Mesendoderm (in vitro differentiated cells): ENCODE measurements around the gene C5.

Experiments
- DNase-seq: peaks from one replicate; pipeline ENCODE4 v3.0.0; 2013
- H2AK5ac ChIP-seq: 2 replicates; pipeline ENCODE4 v1.6.1; 2013; ENCODE audit warnings: low read length, inconsistent platforms
- H2BK120ac ChIP-seq: 2 replicates; pipeline ENCODE4 v1.6.1; 2013; ENCODE audit warnings: low read depth, mild to moderate bottlenecking, low read length, moderate library complexity, mixed read lengths
- H2BK15ac ChIP-seq: replicated peaks from 2 replicates; pipeline ENCODE4 v1.6.1; 2013; ENCODE audit warnings: low read depth, mild to moderate bottlenecking, moderate library complexity
- H2BK5ac ChIP-seq: 2 replicates; pipeline ENCODE4 v1.6.1; 2013; ENCODE audit warnings: low read length, inconsistent platforms
- H3K18ac ChIP-seq: 2 replicates; pipeline ENCODE4 v1.6.1; 2013; ENCODE audit warnings: mild to moderate bottlenecking, low read length, mixed read lengths
- H3K23ac ChIP-seq: one replicate; pipeline ENCODE4 v1.6.1; 2013; ENCODE audit warnings: low read length
- H3K27ac ChIP-seq: 2 replicates; pipeline ENCODE4 v1.5.1; 2013; ENCODE audit warnings: low read depth, mild to moderate bottlenecking, inconsistent platforms, low read length, moderate library complexity
- H3K27me3 ChIP-seq: 2 replicates; pipeline ENCODE4 v1.6.1; 2013; ENCODE audit warnings: low read length, control low read depth, mild to moderate bottlenecking, inconsistent platforms; ENCODE audit not compliant: insufficient read depth, poor library complexity
- H3K36me3 ChIP-seq: 2 replicates; pipeline ENCODE4 v1.6.1; 2013; ENCODE audit warnings: low read length, inconsistent platforms; ENCODE audit not compliant: control insufficient read depth, insufficient read depth
- H3K4ac ChIP-seq: one replicate; pipeline ENCODE4 v1.6.1; 2013; ENCODE audit warnings: low read depth, mild to moderate bottlenecking, low read length, moderate library complexity
- H3K4me1 ChIP-seq: 2 replicates; pipeline ENCODE4 v1.6.1; 2013; ENCODE audit warnings: low read depth, low read length, inconsistent platforms; ENCODE audit not compliant: control insufficient read depth
- H3K4me2 ChIP-seq: 2 replicates; pipeline ENCODE4 v1.6.1; 2013; ENCODE audit warnings: low read length
- H3K4me3 ChIP-seq: 2 replicates; pipeline ENCODE4 v1.5.1; 2013; ENCODE audit warnings: mild to moderate bottlenecking, low read length
- H3K56ac ChIP-seq: one replicate; pipeline ENCODE4 v1.6.1; 2013; ENCODE audit warnings: low read length
- H3K79me1 ChIP-seq: 2 replicates; pipeline ENCODE4 v1.6.1; 2013; ENCODE audit warnings: low read length, inconsistent platforms
- H3K79me2 ChIP-seq: 2 replicates; pipeline ENCODE4 v1.6.1; 2013; ENCODE audit warnings: mild to moderate bottlenecking, low read length; ENCODE audit not compliant: control insufficient read depth, insufficient read depth
- H3K9ac ChIP-seq: 2 replicates; pipeline ENCODE4 v1.6.1; 2013; ENCODE audit warnings: low read length, inconsistent platforms
- H4K5ac ChIP-seq: one replicate; pipeline ENCODE4 v1.6.1; 2013; ENCODE audit warnings: low read length
- H4K8ac ChIP-seq: one replicate; pipeline ENCODE4 v1.6.1; 2013; ENCODE audit warnings: low read depth, mild to moderate bottlenecking, control low read depth, low read length, moderate library complexity
- WGBS: extraction: QIAGEN DNeasy Blood & Tissue Kit; methylation state at CpG from one replicate; pipeline ENCODE4 v1.1.7; 2013; ENCODE audit warnings: low lambda C conversion rate, missing lambda C conversion rate; ENCODE audit not compliant: insufficient coverage; ENCODE audit errors: extremely low coverage; 5-methylcytosine and 5-hydroxymethylcytosine counted together

The C5 gene

DNA sequence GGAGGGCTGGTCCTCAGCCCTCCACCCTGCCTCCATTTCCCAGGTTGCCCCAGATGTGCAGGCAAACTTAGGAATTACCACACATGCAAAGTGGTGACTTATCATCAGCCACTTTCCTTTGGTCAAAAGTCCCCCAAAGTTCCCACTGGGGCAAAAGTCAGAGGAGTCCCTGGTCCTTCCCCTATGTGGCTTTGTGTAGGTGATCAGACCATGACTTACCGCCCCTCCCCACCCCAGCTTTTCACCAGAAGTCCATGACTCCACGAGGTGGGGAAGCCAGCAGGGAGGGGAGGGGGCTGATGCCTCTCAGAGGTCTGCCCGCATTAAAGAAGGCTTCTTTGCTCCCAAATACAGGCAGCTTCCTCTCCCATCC lies 129.3 kb downstream of the C5 start:
- H3K79me2 ChIP-seq, result no peaks in the 10 kb centered on the region
- no peak for DNase-seq
- no peak overlapping the region for H2BK120ac ChIP-seq
- no peak overlapping the region for H3K18ac ChIP-seq
- no peak overlapping the region for H2BK5ac ChIP-seq
- no peak overlapping the region for H3K27ac ChIP-seq
- no peak overlapping the region for H4K5ac ChIP-seq
- no peaks in the 10 kb centered on the region for H3K36me3 ChIP-seq
- H3K4me3 ChIP-seq, result no peak overlapping the region
- no peak overlapping the region for H2AK5ac ChIP-seq
- no peaks in the 10 kb centered on the region for H3K79me1 ChIP-seq
- no peaks in the 10 kb centered on the region for H3K27me3 ChIP-seq
- no CpG with 5 or more reads among the region's 3 CpGs for WGBS
- H4K8ac ChIP-seq, result no peak overlapping the region
- H3K4me2 ChIP-seq, result no peak overlapping the region
- H3K56ac ChIP-seq, result no peak overlapping the region
- no peak overlapping the region for H3K9ac ChIP-seq
- no peak overlapping the region for H3K4ac ChIP-seq
- peaks cover 4% of the 10 kb centered on the region for H3K4me1 ChIP-seq
- H3K23ac ChIP-seq, result no peak overlapping the region
- H2BK15ac ChIP-seq, result no peak overlapping the region

DNA sequence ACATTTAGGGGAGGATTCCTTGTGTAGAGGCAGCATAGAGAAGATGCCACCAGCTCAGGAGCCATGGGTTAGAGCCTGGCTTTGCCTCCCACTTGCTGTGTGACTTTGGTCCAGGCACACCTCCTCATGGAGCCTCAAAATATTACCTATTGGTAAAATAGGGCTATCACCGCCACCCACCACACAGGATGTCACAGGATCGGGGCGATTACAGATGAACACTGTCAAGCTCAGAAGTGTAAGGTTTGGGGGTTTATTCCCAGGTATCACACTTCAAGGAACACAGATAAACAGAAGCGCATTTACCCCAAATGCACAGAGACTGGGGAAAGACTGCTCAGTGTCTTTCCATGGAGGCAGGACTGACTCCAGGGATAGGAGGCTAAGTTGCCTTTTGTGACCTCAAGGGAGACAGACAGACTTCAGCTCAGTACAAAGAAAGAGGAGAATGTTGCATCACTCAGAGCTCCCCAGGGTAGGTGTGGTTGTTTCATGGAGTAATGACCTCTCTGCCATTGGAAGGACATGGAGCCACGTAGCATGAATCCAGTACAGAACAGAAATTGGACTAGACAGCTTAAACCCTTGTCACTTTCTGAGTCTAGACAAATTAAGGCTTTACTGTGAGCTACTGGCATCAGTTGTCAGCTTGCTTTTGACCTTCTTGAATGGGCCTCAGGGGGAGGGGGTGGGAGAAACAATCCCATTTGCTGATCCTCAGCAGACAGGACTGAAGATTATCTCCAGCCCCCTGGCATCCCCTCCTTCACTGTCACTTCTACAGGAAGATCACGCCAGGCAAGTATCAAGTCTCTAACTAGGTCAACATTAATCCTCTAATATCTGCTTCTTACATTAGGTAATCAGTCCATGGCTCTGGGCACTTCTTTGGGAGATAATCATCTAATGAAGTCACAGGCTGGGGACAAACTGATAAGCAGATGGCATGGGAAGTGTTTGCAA lies 130.0 kb downstream of the C5 start:
- H4K8ac ChIP-seq, result no peak overlapping the region
- no CpG with 5 or more reads among the region's 6 CpGs for WGBS
- no peak overlapping the region for H3K4me3 ChIP-seq
- H4K5ac ChIP-seq, result no peak overlapping the region
- peak; percentile 46 for DNase-seq
- H3K27me3 ChIP-seq, result no peaks in the 10 kb centered on the region
- no peak overlapping the region for H2BK15ac ChIP-seq
- no peak overlapping the region for H3K18ac ChIP-seq
- no peak overlapping the region for H3K4ac ChIP-seq
- peaks cover 4% of the 10 kb centered on the region for H3K4me1 ChIP-seq
- no peak overlapping the region for H3K4me2 ChIP-seq
- H3K9ac ChIP-seq, result no peak overlapping the region
- H3K56ac ChIP-seq, result peak overlapping the region; percentile 6
- H3K36me3 ChIP-seq, result no peaks in the 10 kb centered on the region
- H2BK120ac ChIP-seq, result no peak overlapping the region
- no peaks in the 10 kb centered on the region for H3K79me1 ChIP-seq
- H2AK5ac ChIP-seq, result no peak overlapping the region
- H3K27ac ChIP-seq, result no peak overlapping the region
- H3K79me2 ChIP-seq, result no peaks in the 10 kb centered on the region
- H3K23ac ChIP-seq, result no peak overlapping the region
- no peak overlapping the region for H2BK5ac ChIP-seq

DNA sequence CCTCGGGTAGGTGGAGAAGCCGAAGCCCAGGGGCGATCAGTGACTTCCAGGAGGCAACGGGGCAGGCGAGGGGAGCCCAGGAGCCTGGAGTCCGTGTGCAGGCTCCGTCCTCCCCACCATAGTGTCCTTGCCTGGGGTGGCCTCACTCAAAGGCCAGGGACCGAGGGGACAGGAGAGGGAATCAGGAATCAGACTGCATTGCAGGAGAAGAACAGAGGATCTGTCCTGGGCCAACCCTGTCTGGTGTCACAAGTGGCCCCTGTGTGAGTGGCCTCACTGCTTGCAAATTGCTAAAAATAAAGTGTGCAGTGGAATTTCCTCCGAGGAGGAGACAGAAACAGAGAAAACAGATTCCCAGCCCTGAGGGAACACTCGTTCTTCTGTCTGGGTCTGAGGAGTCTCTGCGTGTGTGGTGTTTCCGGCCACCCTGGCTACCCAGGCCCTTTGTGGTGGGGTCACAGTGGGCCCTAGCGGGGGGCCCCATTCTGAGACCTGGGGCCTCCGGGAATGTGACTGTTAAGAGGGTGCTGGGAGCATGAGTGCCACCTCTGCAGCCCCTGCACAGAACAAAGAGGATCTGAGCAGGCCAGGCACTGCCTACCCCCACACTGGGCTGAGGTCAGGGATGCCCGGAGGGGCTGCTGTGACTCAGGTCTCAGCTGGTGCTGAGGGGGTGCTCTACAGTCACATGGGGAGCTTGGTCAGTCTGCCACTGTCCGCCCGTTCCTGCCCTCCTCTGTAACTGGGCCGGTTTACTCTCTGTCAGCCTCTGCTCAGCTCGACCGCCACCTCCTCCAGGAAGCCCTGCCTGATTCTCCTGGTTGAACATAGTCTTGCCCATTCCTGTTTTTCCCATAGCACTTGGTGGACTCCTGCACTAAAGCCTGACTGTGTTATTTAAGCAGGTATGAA lies 130.9 kb downstream of the C5 start:
- WGBS, result no CpG with 5 or more reads among the region's 20 CpGs
- no peak for DNase-seq

DNA sequence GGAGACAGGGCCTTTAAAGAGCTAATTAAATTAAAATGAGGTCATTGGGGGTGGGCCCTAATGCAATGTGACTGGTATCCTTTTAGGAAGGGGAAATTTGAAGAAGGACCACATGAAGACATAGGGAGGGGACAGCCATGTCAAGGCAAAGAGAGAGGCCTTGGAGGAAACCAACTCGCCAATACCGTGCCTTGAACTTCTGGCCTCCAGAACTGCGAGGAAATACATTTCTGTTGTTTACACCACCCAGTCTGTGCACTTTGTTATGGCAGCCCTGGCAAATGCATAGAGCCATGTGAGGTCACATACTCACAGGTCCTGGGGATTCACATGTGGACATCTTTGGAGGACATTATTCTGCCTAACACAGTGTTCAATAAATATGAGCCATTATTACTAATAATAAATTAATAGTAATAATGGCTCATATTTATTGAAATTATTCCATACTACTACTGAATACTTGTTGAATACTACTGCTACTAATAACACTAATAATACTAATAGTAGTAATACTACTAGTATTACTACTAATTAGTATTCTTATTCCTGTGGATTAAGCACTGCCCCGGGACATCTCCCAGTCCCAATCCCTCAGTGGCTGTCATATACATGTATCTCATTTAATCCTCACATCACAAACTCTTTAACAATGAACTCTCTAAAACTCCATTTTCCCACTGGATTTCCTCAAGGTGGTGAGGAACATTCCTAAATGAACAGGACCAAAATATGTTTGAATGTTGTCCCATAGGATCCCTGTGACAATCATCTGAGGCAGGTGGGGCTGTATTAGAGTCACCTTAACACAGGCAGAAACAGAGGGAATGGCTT lies 131.9 kb downstream of the C5 start:
- Histone ChIP-seq H3K79me2 (no peaks in the 10 kb centered on the region), H3K4me1 (peaks cover 4% of the 10 kb centered on the region), H3K36me3 (no peaks in the 10 kb centered on the region), H3K79me1 (no peaks in the 10 kb centered on the region), H3K56ac (no peak overlapping the region), H3K4me2 (no peak overlapping the region), H3K18ac (no peak overlapping the region), H3K4me3 (no peak overlapping the region), H3K27me3 (no peaks in the 10 kb centered on the region), H4K5ac (no peak overlapping the region), H3K4ac (no peak overlapping the region), H2BK15ac (no peak overlapping the region), H2BK5ac (no peak overlapping the region), H3K27ac (no peak overlapping the region), H2BK120ac (no peak overlapping the region), H4K8ac (no peak overlapping the region), H3K23ac (no peak overlapping the region), H2AK5ac (no peak overlapping the region), H3K9ac (no peak overlapping the region)
- no peak for DNase-seq
- WGBS, result no CpG with 5 or more reads among the region's 4 CpGs

More for the DNA sequence above, 130.9 kb downstream of the C5 start:
- Histone ChIP-seq H3K36me3 (no peaks in the 10 kb centered on the region), H4K5ac (no peak overlapping the region), H3K23ac (no peak overlapping the region), H4K8ac (no peak overlapping the region), H2AK5ac (no peak overlapping the region), H3K27me3 (no peaks in the 10 kb centered on the region), H3K18ac (no peak overlapping the region), H2BK120ac (no peak overlapping the region), H2BK15ac (no peak overlapping the region), H3K79me1 (no peaks in the 10 kb centered on the region), H3K4ac (no peak overlapping the region), H3K79me2 (no peaks in the 10 kb centered on the region), H3K56ac (peak overlapping the region; percentile 6), H3K4me1 (peaks cover 4% of the 10 kb centered on the region), H3K4me3 (no peak overlapping the region), H2BK5ac (no peak overlapping the region), H3K4me2 (no peak overlapping the region), H3K9ac (no peak overlapping the region), H3K27ac (no peak overlapping the region)

DNA sequence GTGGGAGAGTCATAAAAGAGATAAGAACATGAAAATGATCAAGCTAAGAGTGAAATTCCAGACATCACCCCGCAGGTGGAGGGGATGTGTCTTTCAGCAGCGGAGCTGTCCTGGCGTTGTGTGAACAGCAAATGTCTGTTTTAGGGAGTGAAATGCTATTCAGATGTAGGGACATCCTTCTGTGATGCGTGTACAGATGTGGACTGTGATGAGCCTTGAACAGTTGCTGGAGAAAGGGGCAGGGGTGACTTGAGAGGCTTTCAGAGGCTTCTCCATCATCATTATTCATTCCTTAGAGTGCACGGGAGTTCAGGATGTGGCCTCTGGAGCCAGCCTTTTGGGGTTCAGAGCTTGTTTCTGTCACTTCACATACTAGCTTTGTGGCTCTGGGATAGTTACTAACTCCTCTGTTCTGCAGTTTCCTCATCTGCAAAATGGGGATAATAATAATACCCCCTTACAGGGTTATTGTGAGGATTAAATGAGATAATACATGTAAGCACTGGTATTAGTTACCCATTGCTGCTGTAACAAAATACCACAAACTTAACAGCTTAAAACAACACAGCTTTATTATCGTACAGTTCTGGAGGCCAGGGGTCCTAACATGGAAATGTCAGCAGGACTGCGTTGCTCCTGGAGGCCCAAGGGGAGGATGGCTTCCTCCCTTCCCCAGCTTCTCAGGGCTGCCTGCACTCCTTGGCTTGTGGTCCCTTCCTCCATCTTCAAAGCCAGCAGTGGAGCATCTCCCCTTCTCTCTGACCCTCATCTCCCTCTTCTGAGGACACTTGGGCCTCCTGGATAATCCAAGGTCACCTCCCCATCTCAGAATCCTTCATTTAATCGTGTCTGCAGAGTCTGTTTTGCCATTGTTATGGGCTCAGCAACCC lies 132.8 kb downstream of the C5 start:
- H2BK15ac ChIP-seq, result no peak overlapping the region
- H4K5ac ChIP-seq, result no peak overlapping the region
- WGBS, result no CpG with 5 or more reads among the region's 8 CpGs
- no peak overlapping the region for H3K9ac ChIP-seq
- H3K4me3 ChIP-seq, result no peak overlapping the region
- DNase-seq, result no peak
- H3K4me2 ChIP-seq, result no peak overlapping the region
- no peak overlapping the region for H4K8ac ChIP-seq
- H3K4me1 ChIP-seq, result peaks cover 4% of the 10 kb centered on the region
- H3K27me3 ChIP-seq, result no peaks in the 10 kb centered on the region
- H3K56ac ChIP-seq, result no peak overlapping the region
- no peak overlapping the region for H3K23ac ChIP-seq
- H2BK5ac ChIP-seq, result no peak overlapping the region
- H3K79me2 ChIP-seq, result no peaks in the 10 kb centered on the region
- no peak overlapping the region for H3K4ac ChIP-seq
- H3K18ac ChIP-seq, result no peak overlapping the region
- H2BK120ac ChIP-seq, result no peak overlapping the region
- H3K36me3 ChIP-seq, result no peaks in the 10 kb centered on the region
- H3K79me1 ChIP-seq, result no peaks in the 10 kb centered on the region
- H2AK5ac ChIP-seq, result no peak overlapping the region
- H3K27ac ChIP-seq, result no peak overlapping the region
